Measurements from ENCODE around the gene SPINT2.

Gene SPINT2

DNA sequence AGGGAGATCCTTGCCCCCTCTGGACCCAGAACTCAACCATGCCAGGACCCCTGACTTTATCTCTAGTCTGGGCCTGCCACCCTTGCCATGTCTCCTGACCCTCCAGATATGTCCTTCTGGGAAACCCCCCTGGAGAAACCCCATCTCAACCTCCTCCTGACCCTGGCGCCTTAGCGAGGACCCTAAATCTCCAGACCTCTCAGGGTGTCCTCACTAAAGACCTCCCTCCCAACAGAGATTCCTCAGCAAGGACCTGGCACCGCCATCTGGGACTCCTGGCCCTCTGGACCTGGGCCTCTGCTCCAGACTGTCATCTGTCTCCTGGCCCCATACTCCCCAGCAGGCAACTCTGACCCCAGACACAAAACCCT, 56.6 kb downstream of the SPINT2 start:
- H3K9me3 ChIP-seq (ENCODE audit: control insufficient read depth, insufficient read depth, low read length), result no peaks in the 10 kb centered on the region
- WGBS (ENCODE audit: insufficient coverage, insufficient read length), result no CpG with 5 or more reads among the region's 3 CpGs
- no peaks in the 10 kb centered on the region for H3K36me3 ChIP-seq (ENCODE audit: control insufficient read depth, insufficient read depth, low read length)
- H3K27me3 ChIP-seq (ENCODE audit: control insufficient read depth, insufficient read depth, low read length), result peaks cover 5% of the 10 kb centered on the region; the same call in 1 of the 2 replicates
- no peaks in the 10 kb centered on the region for H3K4me1 ChIP-seq (ENCODE audit: control insufficient read depth, insufficient read depth, low read length)
- H3K4me3 ChIP-seq (ENCODE audit: low read length), result no peak overlapping the region
- DNase-seq (ENCODE audit: low read depth, low spot score), result no peak
- H3K27ac ChIP-seq (ENCODE audit: low read length), result no peak overlapping the region

DNA sequence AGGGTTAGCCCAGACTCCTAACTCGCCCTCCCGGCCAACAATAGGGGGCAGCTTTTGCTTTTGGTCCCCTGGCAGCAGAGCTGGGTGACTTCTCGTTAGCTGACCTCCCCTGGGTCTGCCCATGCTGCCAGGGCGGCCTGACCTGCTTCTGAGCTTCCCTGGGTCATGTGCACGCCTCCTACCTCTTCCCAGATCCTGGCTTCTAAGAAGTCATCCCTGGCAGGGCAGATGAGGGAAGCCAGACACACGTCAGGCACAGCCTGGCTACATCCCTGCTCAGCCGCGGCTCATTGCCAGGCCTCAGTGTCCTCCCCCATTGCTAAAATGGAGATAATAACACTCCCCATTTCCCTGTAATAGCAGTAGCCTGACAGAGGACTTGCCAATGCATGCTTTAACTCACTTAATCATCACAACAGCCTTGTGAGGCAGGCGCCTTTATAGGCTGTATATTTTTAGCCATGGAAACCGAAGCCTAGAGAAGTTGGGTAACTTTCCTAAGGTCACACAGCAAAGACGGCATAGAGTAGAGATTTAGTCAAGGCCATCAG, 57.3 kb downstream of the SPINT2 start:
- no peak for DNase-seq (ENCODE audit: low read depth, low spot score)
- H3K4me3 ChIP-seq (ENCODE audit: low read length), result no peak overlapping the region
- H3K36me3 ChIP-seq (ENCODE audit: control insufficient read depth, insufficient read depth, low read length), result 0 out of 2 replicates have a peak, but pooled peaks cover 2% of the 10 kb centered on the region
- no peaks in the 10 kb centered on the region for H3K4me1 ChIP-seq (ENCODE audit: control insufficient read depth, insufficient read depth, low read length)
- H3K9me3 ChIP-seq (ENCODE audit: control insufficient read depth, insufficient read depth, low read length), result no peaks in the 10 kb centered on the region
- no peak overlapping the region for H3K27ac ChIP-seq (ENCODE audit: low read length)
- peaks cover 5% of the 10 kb centered on the region; the same call in 1 of the 2 replicates for H3K27me3 ChIP-seq (ENCODE audit: control insufficient read depth, insufficient read depth, low read length)
- WGBS (ENCODE audit: insufficient coverage, insufficient read length), result no CpG with 5 or more reads among the region's 11 CpGs

DNA sequence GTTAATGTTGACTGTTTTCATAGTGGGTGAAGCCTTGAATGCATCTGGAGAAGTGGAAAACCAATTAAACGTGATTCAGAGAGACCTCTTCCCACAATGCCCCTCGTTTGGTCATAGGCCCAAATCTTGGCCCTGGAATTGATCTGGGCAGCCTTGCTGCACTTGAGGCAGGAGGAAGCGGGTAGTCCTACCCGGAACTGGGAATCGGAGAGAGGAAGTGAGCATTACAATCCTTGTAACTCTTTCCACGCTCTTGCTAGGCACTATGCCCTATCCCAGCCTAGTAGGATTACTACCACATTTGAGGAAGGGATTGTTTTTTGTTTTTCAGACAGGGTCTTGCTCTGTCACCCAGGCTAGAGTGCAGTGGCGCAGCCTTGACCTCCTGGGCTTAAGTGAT, 58.9 kb downstream of the SPINT2 start:
- H3K4me3 ChIP-seq (ENCODE audit: low read length), result no peak overlapping the region
- WGBS (ENCODE audit: insufficient coverage, insufficient read length), result no CpG with 5 or more reads among the region's 7 CpGs
- peaks cover 13% of the 10 kb centered on the region; the same call in 1 of the 2 replicates for H3K36me3 ChIP-seq (ENCODE audit: control insufficient read depth, insufficient read depth, low read length)
- no peaks in the 10 kb centered on the region for H3K9me3 ChIP-seq (ENCODE audit: control insufficient read depth, insufficient read depth, low read length)
- no peak for DNase-seq (ENCODE audit: low read depth, low spot score)
- H3K4me1 ChIP-seq (ENCODE audit: control insufficient read depth, insufficient read depth, low read length), result no peaks in the 10 kb centered on the region
- peaks cover 5% of the 10 kb centered on the region; the same call in 1 of the 2 replicates for H3K27me3 ChIP-seq (ENCODE audit: control insufficient read depth, insufficient read depth, low read length)
- H3K27ac ChIP-seq (ENCODE audit: low read length), result no peak overlapping the region

DNA sequence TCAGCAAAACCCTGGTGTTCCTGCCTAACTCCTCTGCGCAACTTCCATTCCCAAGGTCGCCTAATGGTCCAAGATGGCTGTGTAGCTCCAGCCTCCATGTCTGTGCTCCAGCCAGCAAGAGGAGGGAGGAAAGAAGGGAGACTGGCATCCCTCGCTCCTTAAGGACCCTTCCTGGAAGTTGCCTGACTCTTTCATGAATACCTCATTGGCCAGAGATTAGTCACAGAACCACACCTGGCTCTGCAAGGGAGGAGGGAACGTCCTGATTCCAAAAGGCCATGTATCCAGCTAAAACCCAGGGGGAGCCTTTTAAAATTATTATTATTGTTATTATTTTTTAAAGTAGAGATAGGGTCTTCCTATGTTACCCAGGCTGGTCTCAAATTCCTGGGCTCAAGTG, 60.1 kb downstream of the SPINT2 start:
- Histone ChIP-seq H3K27ac (ENCODE audit: low read length) (no peak overlapping the region), H3K4me1 (ENCODE audit: control insufficient read depth, insufficient read depth, low read length) (no peaks in the 10 kb centered on the region), H3K36me3 (ENCODE audit: control insufficient read depth, insufficient read depth, low read length) (peaks cover 13% of the 10 kb centered on the region; the same call in 1 of the 2 replicates), H3K27me3 (ENCODE audit: control insufficient read depth, insufficient read depth, low read length) (no peaks in the 10 kb centered on the region), H3K9me3 (ENCODE audit: control insufficient read depth, insufficient read depth, low read length) (no peaks in the 10 kb centered on the region), H3K4me3 (ENCODE audit: low read length) (no peak overlapping the region)
- no peak for DNase-seq (ENCODE audit: low read depth, low spot score)
- no CpG with 5 or more reads among the region's 4 CpGs for WGBS (ENCODE audit: insufficient coverage, insufficient read length)

DNA sequence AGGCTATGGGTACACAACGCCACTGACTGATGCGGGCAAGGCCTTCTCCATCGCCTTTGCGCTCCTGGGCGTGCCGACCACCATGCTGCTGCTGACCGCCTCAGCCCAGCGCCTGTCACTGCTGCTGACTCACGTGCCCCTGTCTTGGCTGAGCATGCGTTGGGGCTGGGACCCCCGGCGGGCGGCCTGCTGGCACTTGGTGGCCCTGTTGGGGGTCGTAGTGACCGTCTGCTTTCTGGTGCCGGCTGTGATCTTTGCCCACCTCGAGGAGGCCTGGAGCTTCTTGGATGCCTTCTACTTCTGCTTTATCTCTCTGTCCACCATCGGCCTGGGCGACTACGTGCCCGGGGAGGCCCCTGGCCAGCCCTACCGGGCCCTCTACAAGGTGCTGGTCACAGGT, 62.2 kb downstream of the SPINT2 start:
- Histone ChIP-seq H3K4me1 (ENCODE audit: control insufficient read depth, insufficient read depth, low read length) (no peaks in the 10 kb centered on the region), H3K27ac (ENCODE audit: low read length) (no peak overlapping the region), H3K4me3 (ENCODE audit: low read length) (no peak overlapping the region), H3K27me3 (ENCODE audit: control insufficient read depth, insufficient read depth, low read length) (no peaks in the 10 kb centered on the region), H3K36me3 (ENCODE audit: control insufficient read depth, insufficient read depth, low read length) (peaks cover 13% of the 10 kb centered on the region; the same call in 1 of the 2 replicates), H3K9me3 (ENCODE audit: control insufficient read depth, insufficient read depth, low read length) (no peaks in the 10 kb centered on the region)
- no CpG with 5 or more reads among the region's 22 CpGs for WGBS (ENCODE audit: insufficient coverage, insufficient read length)
- no peak for DNase-seq (ENCODE audit: low read depth, low spot score)

DNA sequence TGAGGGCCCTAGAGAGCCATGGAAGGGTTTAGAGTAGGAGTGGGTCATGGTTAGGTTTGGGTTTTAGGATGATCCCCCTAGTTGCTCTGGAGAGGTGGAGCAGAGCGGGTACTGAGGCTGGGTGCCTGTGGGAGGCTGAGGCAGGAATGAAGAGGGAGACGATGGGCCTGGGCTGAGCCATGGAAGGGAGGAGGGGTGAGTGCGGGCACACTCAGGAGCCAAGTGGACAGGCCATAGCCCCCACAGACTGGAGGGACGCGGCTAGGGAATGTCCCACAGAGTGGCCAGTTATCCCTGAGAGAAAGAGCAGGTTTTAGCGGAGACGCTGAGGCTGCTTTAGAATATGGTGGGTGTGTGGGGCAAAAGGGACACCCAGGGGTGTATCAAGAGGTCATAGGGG, 65.3 kb downstream of the SPINT2 start:
- no peaks in the 10 kb centered on the region for H3K4me1 ChIP-seq (ENCODE audit: control insufficient read depth, insufficient read depth, low read length)
- no peaks in the 10 kb centered on the region for H3K9me3 ChIP-seq (ENCODE audit: control insufficient read depth, insufficient read depth, low read length)
- DNase-seq (ENCODE audit: low read depth, low spot score), result no peak
- peaks cover 13% of the 10 kb centered on the region; the same call in 1 of the 2 replicates for H3K36me3 ChIP-seq (ENCODE audit: control insufficient read depth, insufficient read depth, low read length)
- H3K27me3 ChIP-seq (ENCODE audit: control insufficient read depth, insufficient read depth, low read length), result no peaks in the 10 kb centered on the region
- H3K27ac ChIP-seq (ENCODE audit: low read length), result no peak overlapping the region
- no CpG with 5 or more reads among the region's 7 CpGs for WGBS (ENCODE audit: insufficient coverage, insufficient read length)
- H3K4me3 ChIP-seq (ENCODE audit: low read length), result no peak overlapping the region

DNA sequence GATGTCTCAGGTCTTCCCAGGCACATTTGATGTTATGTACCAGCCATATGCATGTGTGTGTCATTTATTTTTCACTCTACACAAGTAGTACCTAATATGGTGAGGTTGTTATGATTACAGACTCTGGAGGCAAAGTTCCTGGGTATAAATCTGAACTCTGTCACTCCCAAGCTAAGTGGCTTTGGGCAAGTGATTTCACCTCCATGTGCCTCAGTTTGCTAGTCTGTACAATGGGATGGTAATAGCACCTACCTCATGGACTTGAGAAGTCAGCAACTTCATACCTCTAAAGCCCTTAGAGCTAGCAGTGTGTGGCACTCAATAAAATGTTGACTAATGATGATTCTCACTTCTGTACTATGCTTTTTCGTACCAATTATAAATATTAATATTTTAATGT, 67.4 kb downstream of the SPINT2 start:
- Histone ChIP-seq H3K9me3 (ENCODE audit: control insufficient read depth, insufficient read depth, low read length) (no peaks in the 10 kb centered on the region), H3K27me3 (ENCODE audit: control insufficient read depth, insufficient read depth, low read length) (no peaks in the 10 kb centered on the region), H3K4me1 (ENCODE audit: control insufficient read depth, insufficient read depth, low read length) (no peaks in the 10 kb centered on the region), H3K4me3 (ENCODE audit: low read length) (no peak overlapping the region), H3K36me3 (ENCODE audit: control insufficient read depth, insufficient read depth, low read length) (peaks cover 11% of the 10 kb centered on the region; the same call in 1 of the 2 replicates), H3K27ac (ENCODE audit: low read length) (no peak overlapping the region)
- no peak for DNase-seq (ENCODE audit: low read depth, low spot score)
- no CpG with 5 or more reads among the region's 1 CpG for WGBS (ENCODE audit: insufficient coverage, insufficient read length)

DNA sequence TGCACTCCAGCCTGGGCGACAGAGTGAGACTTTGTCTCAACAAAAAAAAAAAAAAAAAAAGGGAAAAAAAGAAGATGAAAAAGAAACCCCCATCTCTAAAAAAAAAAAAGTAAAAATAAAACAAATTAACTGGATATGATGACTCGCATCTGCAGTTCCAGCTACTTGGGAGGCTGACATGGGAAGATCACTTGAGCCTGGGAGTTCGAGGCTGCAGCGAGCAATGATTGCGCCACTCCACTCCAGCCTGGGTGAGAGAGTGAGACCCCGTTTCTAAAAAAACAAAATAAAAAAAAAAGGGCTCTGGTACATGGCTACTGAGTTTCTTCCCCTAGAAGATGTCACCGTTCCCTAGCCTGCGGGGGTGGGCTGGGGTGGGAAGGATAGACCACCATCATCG, 68.9 kb downstream of the SPINT2 start:
- Histone ChIP-seq H3K4me3 (ENCODE audit: low read length) (no peak overlapping the region), H3K27me3 (ENCODE audit: control insufficient read depth, insufficient read depth, low read length) (no peaks in the 10 kb centered on the region), H3K9me3 (ENCODE audit: control insufficient read depth, insufficient read depth, low read length) (no peaks in the 10 kb centered on the region), H3K27ac (ENCODE audit: low read length) (no peak overlapping the region), H3K36me3 (ENCODE audit: control insufficient read depth, insufficient read depth, low read length) (no peaks in the 10 kb centered on the region), H3K4me1 (ENCODE audit: control insufficient read depth, insufficient read depth, low read length) (no peaks in the 10 kb centered on the region)
- no peak for DNase-seq (ENCODE audit: low read depth, low spot score)
- WGBS (ENCODE audit: insufficient coverage, insufficient read length), result no CpG with 5 or more reads among the region's 9 CpGs

DNA sequence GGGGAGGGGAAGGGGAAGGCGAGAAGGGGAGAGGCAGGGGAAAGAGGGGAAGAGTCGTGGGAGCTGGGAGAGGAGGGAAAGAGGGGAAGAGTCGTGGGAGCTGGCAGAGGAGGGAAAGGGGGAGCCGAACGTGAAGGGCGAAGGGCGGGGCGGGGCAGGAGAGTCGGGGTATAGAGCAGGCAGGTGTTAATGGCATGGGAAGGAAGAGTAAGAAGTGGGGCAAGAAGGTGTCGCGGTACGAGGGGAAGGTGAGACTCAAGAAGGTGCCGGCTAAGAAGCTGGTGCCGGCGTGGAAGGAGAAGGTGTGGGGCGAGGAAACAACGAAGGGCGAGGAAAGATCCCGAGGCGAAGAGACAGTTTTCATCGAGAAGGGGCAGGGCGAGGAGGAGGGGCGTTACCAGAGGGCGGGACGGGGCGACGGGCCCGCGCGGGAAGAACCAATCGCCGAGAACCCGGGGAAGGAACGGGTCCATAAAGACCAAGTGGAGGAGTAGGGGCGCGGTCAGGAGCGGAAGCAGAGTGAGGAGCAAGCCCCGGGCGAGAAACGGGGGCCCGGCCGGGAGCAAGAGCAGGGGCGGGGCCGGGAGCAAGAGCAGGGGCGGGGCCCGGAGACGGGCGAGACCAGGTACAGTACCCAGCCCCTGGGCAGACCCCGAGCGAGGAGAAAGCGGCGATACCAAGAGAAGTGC, 71.7 kb downstream of the SPINT2 start:
- no CpG with 5 or more reads among the region's 52 CpGs for WGBS (ENCODE audit: insufficient coverage, insufficient read length)
- Histone ChIP-seq H3K27me3 (ENCODE audit: control insufficient read depth, insufficient read depth, low read length) (no peaks in the 10 kb centered on the region), H3K4me1 (ENCODE audit: control insufficient read depth, insufficient read depth, low read length) (no peaks in the 10 kb centered on the region), H3K9me3 (ENCODE audit: control insufficient read depth, insufficient read depth, low read length) (no peaks in the 10 kb centered on the region), H3K4me3 (ENCODE audit: low read length) (peak overlapping the region; percentile 67; the same call in 1 of the 2 replicates), H3K27ac (ENCODE audit: low read length) (no peak overlapping the region), H3K36me3 (ENCODE audit: control insufficient read depth, insufficient read depth, low read length) (no peaks in the 10 kb centered on the region)
- DNase-seq (ENCODE audit: low read depth, low spot score), result peak; percentile 74

DNA sequence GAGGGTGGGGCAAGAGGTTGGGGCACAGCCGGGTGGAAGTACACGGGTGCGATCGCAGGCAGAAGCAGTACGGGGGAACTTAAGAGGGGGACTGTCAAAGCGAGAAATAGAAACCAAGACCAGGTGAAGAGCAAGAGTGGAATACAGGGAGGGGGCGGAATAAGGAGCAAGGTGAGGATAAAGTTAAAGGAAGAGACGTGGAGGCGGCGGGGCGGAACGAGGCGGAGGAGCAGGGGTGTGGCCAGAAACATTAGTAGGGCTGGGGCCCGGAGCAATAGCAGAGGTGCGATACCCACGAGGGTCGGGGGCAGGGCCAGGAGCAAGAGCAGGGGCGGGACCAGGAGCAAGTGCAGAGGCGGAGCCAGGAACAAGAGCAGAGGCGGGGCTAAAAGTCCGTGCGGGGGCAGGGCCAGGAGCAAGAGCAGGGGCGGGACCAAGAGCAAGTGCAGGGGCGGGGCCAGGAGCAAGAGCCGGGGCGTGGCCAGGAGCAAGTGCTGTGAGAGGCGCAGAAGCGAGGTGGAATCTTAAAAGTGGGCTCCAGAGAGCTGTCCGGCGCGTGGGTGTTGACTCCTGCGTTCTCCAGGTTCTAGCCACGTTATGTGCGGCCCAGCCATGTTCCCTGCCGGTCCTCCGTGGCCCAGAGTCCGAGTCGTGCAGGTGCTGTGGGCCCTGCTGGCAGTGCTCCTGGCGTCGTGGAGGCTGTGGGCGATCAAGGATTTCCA, 72.4 kb downstream of the SPINT2 start:
- peak overlapping the region; percentile 67; the same call in 1 of the 2 replicates for H3K4me3 ChIP-seq (ENCODE audit: low read length)
- H3K27me3 ChIP-seq (ENCODE audit: control insufficient read depth, insufficient read depth, low read length), result no peaks in the 10 kb centered on the region
- H3K9me3 ChIP-seq (ENCODE audit: control insufficient read depth, insufficient read depth, low read length), result no peaks in the 10 kb centered on the region
- DNase-seq (ENCODE audit: low read depth, low spot score), result peak; percentile 84
- no CpG with 5 or more reads among the region's 41 CpGs for WGBS (ENCODE audit: insufficient coverage, insufficient read length)
- H3K27ac ChIP-seq (ENCODE audit: low read length), result no peak overlapping the region
- no peaks in the 10 kb centered on the region for H3K4me1 ChIP-seq (ENCODE audit: control insufficient read depth, insufficient read depth, low read length)
- no peaks in the 10 kb centered on the region for H3K36me3 ChIP-seq (ENCODE audit: control insufficient read depth, insufficient read depth, low read length)

Measured in iPS DF 6.9 (cell line).